H1 (cell line): ENCODE data around the gene FMNL2.

Source experiments
- POLR2AphosphoS5 ChIP-seq: IDR thresholded peaks from 2 replicates; pipeline ENCODE4 v1.6.1; 2011; ENCODE audit warnings: low read depth, low read length
- TF ChIP-seq, protein P1 (sequence below), 3 experiments: IDR thresholded peaks; 1 replicate in 2 of 3; 2 replicates in 1 of 3; pipeline versions ENCODE4 v1.5.1 to v1.6.1; 2011; ENCODE audit warnings: low read length in 3 of 3, mild to moderate bottlenecking in 3 of 3, inconsistent platforms in 2 of 3, low read depth in 1 of 3, moderate library complexity in 1 of 3; ENCODE audit not compliant: insufficient read depth in 1 of 3; ENCODE audit errors: control extremely low read depth in 1 of 3

DNA sequence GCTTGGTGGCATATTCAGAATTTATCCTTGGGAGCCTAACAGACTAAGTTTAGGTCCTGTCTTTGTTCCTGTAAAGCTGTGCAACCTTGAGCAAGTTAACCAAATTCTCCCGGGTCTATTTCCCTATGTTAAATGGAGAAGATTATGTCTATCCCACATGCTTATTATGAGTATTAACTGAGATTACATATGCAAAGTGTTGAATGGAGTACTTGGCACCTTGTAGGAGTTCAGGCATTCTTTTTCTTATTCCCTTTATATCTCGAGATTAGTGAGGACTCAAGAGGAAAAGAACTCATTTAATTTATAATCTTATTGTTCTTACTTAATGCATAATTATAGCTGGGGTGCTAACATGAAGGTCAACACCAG, 184.6 kb downstream of the FMNL2 start:
- TF ChIP-seq, protein P1, sequence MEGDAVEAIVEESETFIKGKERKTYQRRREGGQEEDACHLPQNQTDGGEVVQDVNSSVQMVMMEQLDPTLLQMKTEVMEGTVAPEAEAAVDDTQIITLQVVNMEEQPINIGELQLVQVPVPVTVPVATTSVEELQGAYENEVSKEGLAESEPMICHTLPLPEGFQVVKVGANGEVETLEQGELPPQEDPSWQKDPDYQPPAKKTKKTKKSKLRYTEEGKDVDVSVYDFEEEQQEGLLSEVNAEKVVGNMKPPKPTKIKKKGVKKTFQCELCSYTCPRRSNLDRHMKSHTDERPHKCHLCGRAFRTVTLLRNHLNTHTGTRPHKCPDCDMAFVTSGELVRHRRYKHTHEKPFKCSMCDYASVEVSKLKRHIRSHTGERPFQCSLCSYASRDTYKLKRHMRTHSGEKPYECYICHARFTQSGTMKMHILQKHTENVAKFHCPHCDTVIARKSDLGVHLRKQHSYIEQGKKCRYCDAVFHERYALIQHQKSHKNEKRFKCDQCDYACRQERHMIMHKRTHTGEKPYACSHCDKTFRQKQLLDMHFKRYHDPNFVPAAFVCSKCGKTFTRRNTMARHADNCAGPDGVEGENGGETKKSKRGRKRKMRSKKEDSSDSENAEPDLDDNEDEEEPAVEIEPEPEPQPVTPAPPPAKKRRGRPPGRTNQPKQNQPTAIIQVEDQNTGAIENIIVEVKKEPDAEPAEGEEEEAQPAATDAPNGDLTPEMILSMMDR (IDR thresholded peaks at IDR 0.05; ENCODE audit: control extremely low read depth in 1 of 3, insufficient read depth in 1 of 3, low read depth in 1 of 3, low read length in 3 of 3), result no peak
- TF ChIP-seq POLR2AphosphoS5, result no peak
